ENCODE measurements around the gene RUVBL2. TPM values are rescaled to one million over a fixed set of nuclear protein-coding genes. Genes with fewer than 3 reads are reported as not detected.

The RUVBL2 gene
- polyA plus RNA-seq, 3 donors, result 40.1 to 44.4 (median 41.9) TPM

DNA sequence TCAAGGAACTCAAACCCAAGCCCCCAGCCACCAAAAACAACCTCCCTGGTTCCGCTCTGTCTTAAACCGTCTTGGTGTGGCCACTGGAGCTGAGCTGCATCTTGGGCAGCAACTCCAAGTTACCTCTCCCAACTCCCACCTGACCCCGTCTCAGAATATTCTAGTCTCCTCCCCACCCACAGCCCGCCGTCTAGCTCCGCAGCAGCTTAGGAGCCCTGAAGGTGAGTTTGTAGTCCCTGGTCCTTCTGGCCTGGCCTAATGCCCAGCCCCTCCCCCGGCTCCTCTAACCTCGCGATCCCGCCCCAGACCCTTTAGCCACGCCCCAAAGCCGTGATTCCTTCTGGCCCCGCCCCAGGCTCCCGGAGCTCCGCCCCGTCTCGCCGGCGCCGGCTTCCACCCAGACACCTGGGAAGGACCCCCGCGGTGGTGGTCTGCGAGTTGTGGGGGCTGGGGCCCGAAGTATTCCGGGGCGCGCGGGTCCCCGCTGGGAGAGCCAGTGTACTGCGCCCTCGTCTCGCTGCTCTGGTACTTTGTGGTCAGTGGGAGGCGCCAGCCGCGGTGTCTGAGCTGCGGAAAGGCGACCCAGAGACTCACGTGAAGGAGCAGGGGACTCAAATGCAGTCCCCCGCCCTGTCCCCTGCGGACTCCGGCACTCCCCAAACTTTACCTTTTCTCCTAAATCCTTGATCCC is 25.7 kb downstream of the RUVBL2 start:
- peaks cover 36 to 48% (median 48%) of the 10 kb centered on the region in 3 donors for H3K27me3 Mint-ChIP-seq (ENCODE audit: low read depth in 3 of 3)
- Histone ChIP-seq H3K4me1 (ENCODE audit: control insufficient read depth in 1 of 2, insufficient read depth in 2 of 2, low read length in 2 of 2) (peaks cover 24 to 29% of the 10 kb centered on the region in 2 donors), H2AFZ (ENCODE audit: insufficient read depth, low read depth, low read length, poor library complexity, severe bottlenecking) (peak overlapping the region; percentile 78), H4K20me1 (ENCODE audit: insufficient read depth, low read length) (no peaks in the 10 kb centered on the region), H3K27me3 (ENCODE audit: control insufficient read depth in 2 of 2, insufficient read depth in 2 of 2, low read length in 2 of 2) (peaks cover 14 to 49% of the 10 kb centered on the region in 2 donors), H3K36me3 (replicated peaks in 1 of 2; ENCODE audit: control insufficient read depth in 1 of 2, insufficient read depth in 2 of 2, low read length in 2 of 2) (peaks cover 17 to 18% of the 10 kb centered on the region in 2 donors), H3K9ac (ENCODE audit: insufficient read depth, low read length, poor library complexity, severe bottlenecking) (no peak overlapping the region), H3K27ac (ENCODE audit: low read depth in 1 of 2, low read length in 2 of 2) (no peak overlapping the region), H3K4me3 (replicated peaks in 1 of 3; ENCODE audit: low read depth in 2 of 3, low read length in 3 of 3) (peak overlapping the region; percentile 18 to 76 (median 50)), H3K79me2 (ENCODE audit: insufficient read depth, low read length) (no peaks in the 10 kb centered on the region), H3K9me3 (replicated peaks in 1 of 2; ENCODE audit: control insufficient read depth in 1 of 2, insufficient read depth in 1 of 2, low read length in 2 of 2) (no peaks in the 10 kb centered on the region), H3K4me2 (replicated peaks; ENCODE audit: extremely low read depth, low read length, poor library complexity, severe bottlenecking) (peak overlapping the region; percentile 79)
- H3K27ac Mint-ChIP-seq, result peak overlapping the region in 2 of 7 donors; percentile 19 to 79
- DNase-seq, result peak; percentile 29 to 37 (median 34)
- H3K4me1 Mint-ChIP-seq, result peaks cover 29% of the 10 kb centered on the region
- intact Hi-C loops (cut with micrococcal nuclease), result no loop called here
- peak overlapping the region; percentile 91 to 96 for H3K4me3 Mint-ChIP-seq
- WGBS (ENCODE audit: insufficient coverage), result 7% methylated on average over 36 of the region's 41 CpGs
- peaks cover 0 to 10% (median 5%) of the 10 kb centered on the region in 7 donors for H3K9me3 Mint-ChIP-seq
- TF ChIP-seq, protein P1, sequence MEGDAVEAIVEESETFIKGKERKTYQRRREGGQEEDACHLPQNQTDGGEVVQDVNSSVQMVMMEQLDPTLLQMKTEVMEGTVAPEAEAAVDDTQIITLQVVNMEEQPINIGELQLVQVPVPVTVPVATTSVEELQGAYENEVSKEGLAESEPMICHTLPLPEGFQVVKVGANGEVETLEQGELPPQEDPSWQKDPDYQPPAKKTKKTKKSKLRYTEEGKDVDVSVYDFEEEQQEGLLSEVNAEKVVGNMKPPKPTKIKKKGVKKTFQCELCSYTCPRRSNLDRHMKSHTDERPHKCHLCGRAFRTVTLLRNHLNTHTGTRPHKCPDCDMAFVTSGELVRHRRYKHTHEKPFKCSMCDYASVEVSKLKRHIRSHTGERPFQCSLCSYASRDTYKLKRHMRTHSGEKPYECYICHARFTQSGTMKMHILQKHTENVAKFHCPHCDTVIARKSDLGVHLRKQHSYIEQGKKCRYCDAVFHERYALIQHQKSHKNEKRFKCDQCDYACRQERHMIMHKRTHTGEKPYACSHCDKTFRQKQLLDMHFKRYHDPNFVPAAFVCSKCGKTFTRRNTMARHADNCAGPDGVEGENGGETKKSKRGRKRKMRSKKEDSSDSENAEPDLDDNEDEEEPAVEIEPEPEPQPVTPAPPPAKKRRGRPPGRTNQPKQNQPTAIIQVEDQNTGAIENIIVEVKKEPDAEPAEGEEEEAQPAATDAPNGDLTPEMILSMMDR (IDR thresholded peaks at IDR 0.05), result no peak
- H3K36me3 Mint-ChIP-seq, result peaks cover 24 to 28% of the 10 kb centered on the region in 2 donors

DNA sequence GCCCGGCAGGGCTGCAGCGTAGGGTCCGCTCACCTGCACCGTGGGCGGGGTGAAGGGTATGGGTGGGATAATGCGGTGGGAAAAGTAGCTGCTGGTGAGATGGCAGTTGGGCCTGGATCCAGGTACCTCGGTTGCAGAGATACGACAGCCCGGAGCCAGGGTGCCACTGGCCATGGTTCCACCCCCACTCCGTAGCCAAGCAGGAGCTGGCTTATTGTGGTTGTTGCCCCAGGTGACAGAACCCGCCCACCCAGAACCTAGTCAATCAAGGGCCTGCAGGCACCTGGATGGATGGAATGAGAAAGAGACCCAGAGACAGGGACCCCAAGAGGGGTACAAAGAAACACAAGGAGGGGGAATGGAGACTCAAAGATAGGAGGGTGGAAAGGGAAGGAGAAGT is 26.7 kb downstream of the RUVBL2 start:
- Mint-ChIP-seq H3K9me3 (peaks cover 0 to 10% (median 5%) of the 10 kb centered on the region in 7 donors), H3K27ac (no peak overlapping the region), H3K27me3 (ENCODE audit: low read depth in 3 of 3) (peaks cover 36 to 48% (median 48%) of the 10 kb centered on the region in 3 donors), H3K4me3 (peak overlapping the region in 1 of 2 donors; percentile 55), H3K4me1 (peaks cover 29% of the 10 kb centered on the region), H3K36me3 (peaks cover 18 to 19% of the 10 kb centered on the region in 2 donors)
- Histone ChIP-seq H2AFZ (ENCODE audit: insufficient read depth, low read depth, low read length, poor library complexity, severe bottlenecking) (no peak overlapping the region), H3K79me2 (ENCODE audit: insufficient read depth, low read length) (no peaks in the 10 kb centered on the region), H3K27me3 (ENCODE audit: control insufficient read depth in 2 of 2, insufficient read depth in 2 of 2, low read length in 2 of 2) (peaks cover 14 to 49% of the 10 kb centered on the region in 2 donors), H3K4me2 (replicated peaks; ENCODE audit: extremely low read depth, low read length, poor library complexity, severe bottlenecking) (no peak overlapping the region), H3K9ac (ENCODE audit: insufficient read depth, low read length, poor library complexity, severe bottlenecking) (no peak overlapping the region), H3K36me3 (replicated peaks in 1 of 2; ENCODE audit: control insufficient read depth in 1 of 2, insufficient read depth in 2 of 2, low read length in 2 of 2) (peaks cover 8 to 11% of the 10 kb centered on the region in 2 donors), H3K4me1 (ENCODE audit: control insufficient read depth in 1 of 2, insufficient read depth in 2 of 2, low read length in 2 of 2) (peaks cover 24 to 29% of the 10 kb centered on the region in 2 donors), H3K27ac (ENCODE audit: low read depth in 1 of 2, low read length in 2 of 2) (no peak overlapping the region), H4K20me1 (ENCODE audit: insufficient read depth, low read length) (no peaks in the 10 kb centered on the region), H3K4me3 (replicated peaks in 1 of 3; ENCODE audit: low read depth in 2 of 3, low read length in 3 of 3) (no peak overlapping the region), H3K9me3 (replicated peaks in 1 of 2; ENCODE audit: control insufficient read depth in 1 of 2, insufficient read depth in 1 of 2, low read length in 2 of 2) (no peaks in the 10 kb centered on the region)
- TF ChIP-seq, protein P1 (IDR thresholded peaks at IDR 0.05), result no peak
- no peak for DNase-seq
- 79% methylated on average over 10 of the region's 11 CpGs for WGBS (ENCODE audit: insufficient coverage)
- intact Hi-C loops (cut with micrococcal nuclease), result no loop called here
